HCT116 (cell line): ENCODE data around the gene SLC4A11.

ENCODE experiments used
- CEBPB ChIP-seq: IDR thresholded peaks from 2 replicates; pipeline ENCODE4 v1.6.1; 2012; ENCODE audit warnings: low read depth
- CTCF ChIP-seq, 3 experiments: fragments of 200-600 bp in 1 of 3; sonication (generic) in 1 of 3; IDR thresholded peaks in 2 of 3; conservative IDR thresholded peaks in 1 of 3; 2 replicates each; pipeline ENCODE4 v1.5.1; 2012 to 2017; ENCODE audit warnings: low read depth in 2 of 3, low read length in 2 of 3, antibody characterized with exemption in 1 of 3, borderline replicate concordance in 1 of 3, control low read depth in 1 of 3, mild to moderate bottlenecking in 1 of 3, mixed read lengths in 1 of 3, mixed run types in 1 of 3, moderate library complexity in 1 of 3; ENCODE audit not compliant: insufficient read depth in 1 of 3
- EZH2 ChIP-seq: fragments of 200-600 bp; sonication (generic); IDR thresholded peaks from 2 replicates; pipeline ENCODE4 v1.6.1; 2017; ENCODE audit warnings: antibody characterized with exemption, mixed run types
- EZH2phosphoT487 ChIP-seq: fragments of 200-600 bp; IDR thresholded peaks from 2 replicates; pipeline ENCODE4 v1.6.1; 2018; ENCODE audit warnings: antibody characterized with exemption, borderline replicate concordance
- FOSL1 ChIP-seq: IDR thresholded peaks from 2 replicates; pipeline ENCODE4 v1.6.1; 2012; ENCODE audit warnings: low read depth
- MAX ChIP-seq: IDR thresholded peaks from 2 replicates; pipeline ENCODE4 v1.6.1; 2012
- POLR2A ChIP-seq: IDR thresholded peaks from 2 replicates; pipeline ENCODE4 v1.7.0; 2011; ENCODE audit warnings: borderline replicate concordance; ENCODE audit not compliant: insufficient read depth, insufficient read length; ENCODE audit errors: extremely low read depth
- POLR2AphosphoS5 ChIP-seq: IDR thresholded peaks from 2 replicates; pipeline ENCODE4 v1.6.1; 2011; ENCODE audit warnings: mild to moderate bottlenecking, low read depth, low read length, moderate library complexity
- RAD21 ChIP-seq: IDR thresholded peaks from 2 replicates; pipeline ENCODE4 v1.6.1; 2012; ENCODE audit warnings: low read depth, mild to moderate bottlenecking
- REST ChIP-seq: IDR thresholded peaks from 2 replicates; pipeline ENCODE4 v1.6.1; 2012; ENCODE audit warnings: low read depth
- SP1 ChIP-seq: IDR thresholded peaks from 2 replicates; pipeline ENCODE4 v1.6.1; 2012; ENCODE audit warnings: low read depth
- SRF ChIP-seq: IDR thresholded peaks from 2 replicates; pipeline ENCODE4 v1.6.1; 2012; ENCODE audit warnings: low read depth

DNA sequence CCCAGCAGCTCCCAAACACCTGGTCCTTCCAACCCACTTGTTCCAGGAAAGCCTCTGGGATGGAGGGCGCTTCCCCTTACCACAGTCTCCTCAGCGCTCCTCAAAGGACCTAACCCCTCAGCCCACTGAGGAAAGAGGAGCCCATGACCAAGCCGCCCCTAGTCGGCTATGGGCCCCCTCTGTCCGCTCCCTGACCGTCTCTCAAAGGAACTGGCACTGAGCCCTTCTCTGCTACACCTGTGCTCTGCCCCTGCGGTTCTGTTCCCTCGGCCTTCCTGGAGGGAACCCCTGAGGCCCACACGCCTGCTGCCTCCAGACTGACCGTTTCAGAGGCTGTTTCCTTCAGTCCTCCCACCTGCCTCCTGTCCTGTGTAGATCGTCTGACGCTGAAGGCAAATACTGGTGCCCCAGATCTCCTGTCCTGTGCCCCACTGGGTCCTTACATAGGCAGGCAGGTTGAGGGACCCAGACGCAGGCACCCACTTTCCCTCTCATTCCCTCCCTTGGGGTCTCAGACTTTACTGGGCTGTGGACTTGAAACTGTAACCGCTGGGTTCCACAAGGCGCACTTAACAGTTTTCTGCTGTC is 1.9 kb upstream of the SLC4A11 start:
- TF ChIP-seq EZH2 (no peak), MAX (no peak), CTCF (IDR thresholded peaks at IDR 0.05 in 2 of 3, conservative IDR thresholded peaks at IDR 0.05 in 1 of 3; ENCODE audit: borderline replicate concordance in 1 of 3, insufficient read depth in 1 of 3, low read depth in 2 of 3, low read length in 2 of 3) (no peak), SP1 (no peak), RAD21 (no peak), POLR2A (no peak), CEBPB (no peak), SRF (no peak), EZH2phosphoT487 (no peak), REST (no peak), FOSL1 (no peak), POLR2AphosphoS5 (no peak)
